Upper lobe of left lung (tissue), 4 donors: ENCODE measurements around the gene ANKS1B.

Source experiments
- CTCF ChIP-seq, 6 experiments: fragments of 450-650 bp in 4 of 6; fragments of 200-600 bp in 2 of 6; sonication (generic) in 2 of 6; IDR thresholded peaks; one replicate each; pipeline ENCODE4 v1.5.1; 2016 to 2019; ENCODE audit warnings: antibody characterized with exemption in 6 of 6
- EP300 ChIP-seq, 4 donors: sonication (generic); formaldehyde crosslinking; IDR thresholded peaks; one replicate each; pipeline ENCODE4 v1.5.1; 2017; ENCODE audit warnings: antibody characterized with exemption in 4 of 4, control low read depth in 2 of 4
- POLR2A ChIP-seq, 4 donors: fragments of 450-650 bp; IDR thresholded peaks; one replicate each; pipeline ENCODE4 v1.5.1; 2016 to 2017; ENCODE audit warnings: antibody characterized with exemption in 4 of 4, mild to moderate bottlenecking in 2 of 4

DNA sequence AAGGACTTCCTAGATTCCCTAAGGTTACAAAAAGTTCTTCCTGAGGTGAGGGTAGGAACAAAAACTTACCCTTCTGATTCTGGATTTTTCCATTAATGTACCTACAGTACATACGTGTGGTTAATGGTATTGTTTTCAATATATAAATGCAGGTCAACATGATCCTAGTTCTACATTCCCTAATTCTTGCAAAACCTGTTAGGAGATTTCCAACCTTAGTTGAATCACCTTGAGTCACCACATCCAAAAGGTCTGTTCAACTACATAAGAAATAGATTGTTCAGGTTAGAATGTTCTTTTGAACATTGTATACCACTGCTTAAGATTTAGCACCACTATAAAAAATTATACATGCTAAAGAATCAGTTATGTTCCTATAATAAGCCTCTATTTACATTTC is 218.3 kb downstream of the ANKS1B start:
- TF ChIP-seq CTCF (IDR thresholded peaks at IDR 0.05) (no peak), POLR2A (IDR thresholded peaks at IDR 0.05) (no peak), EP300 (IDR thresholded peaks at IDR 0.05) (no peak)
